ENCODE results near the gene GOT2.
"Not testable (repeated sequence)": the region's sequence is repeated elsewhere in the genome, so short reads cannot be mapped to it uniquely, and the experiment has no call there.

Gene GOT2

DNA sequence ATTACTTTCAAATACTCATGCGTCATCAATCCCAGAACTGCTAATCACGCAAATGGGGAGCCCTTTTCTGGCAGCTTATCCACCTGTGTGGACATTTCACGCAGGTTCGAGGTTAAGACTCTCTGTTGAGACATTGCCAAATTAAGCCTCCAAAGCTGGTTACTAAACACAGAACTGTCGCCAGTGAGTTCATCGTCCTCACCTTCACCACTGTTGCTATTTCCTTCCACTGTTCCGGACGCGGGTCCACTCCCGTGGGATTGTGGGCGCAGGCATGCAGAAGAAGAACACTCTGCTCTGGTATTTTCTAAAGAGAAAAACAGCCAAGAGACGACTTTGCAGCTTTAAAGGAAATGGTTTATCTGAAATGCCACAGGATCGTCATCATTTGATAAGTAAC lies 16.1 kb downstream of the GOT2 start:
- no peak for DNase-seq (ENCODE audit: low read depth, low spot score)

DNA sequence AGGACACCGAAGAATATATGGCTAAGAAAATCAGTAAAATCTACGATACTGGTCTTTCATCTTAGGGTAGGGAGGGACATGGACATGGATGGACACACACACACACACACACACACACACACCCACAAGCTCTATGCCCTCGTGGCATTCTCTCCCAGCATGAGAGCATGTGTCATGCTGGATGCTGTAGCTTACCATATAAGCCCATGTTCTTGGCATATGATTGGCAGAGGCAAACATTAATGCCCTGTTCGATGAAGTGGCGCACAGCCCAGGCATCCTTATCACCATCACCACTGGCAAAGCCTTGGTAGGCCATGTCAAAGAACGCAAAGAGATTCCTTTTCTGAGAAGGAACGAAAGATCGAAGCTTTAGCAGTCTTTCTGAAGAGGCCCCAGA lies 17.6 kb downstream of the GOT2 start:
- no peak for DNase-seq (ENCODE audit: low read depth, low spot score)

GRCh38 chr16:58713742-58714141 lies 20.4 kb downstream of the GOT2 start:
- DNase-seq (ENCODE audit: low read depth, low spot score), result no peak

DNA sequence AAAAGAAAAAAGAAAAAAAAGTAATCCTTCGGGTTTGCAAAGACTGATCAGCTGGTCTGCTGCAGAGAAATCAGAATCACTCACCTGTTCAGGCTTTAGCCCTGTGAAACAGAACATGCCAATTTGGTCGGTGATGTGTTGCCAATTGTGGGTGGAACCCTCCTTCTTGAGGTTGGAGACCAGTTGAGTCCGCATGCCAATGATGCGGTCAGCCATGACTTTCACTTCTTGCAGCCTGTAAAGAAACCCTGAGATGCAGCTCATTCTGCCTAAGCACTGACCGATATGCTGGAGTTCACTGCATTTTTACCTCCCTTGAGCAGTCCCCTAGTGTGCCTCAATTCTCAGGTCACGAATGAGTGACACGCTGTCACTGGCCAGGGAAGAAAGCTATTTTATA lies 24.8 kb downstream of the GOT2 start:
- no peak for DNase-seq (ENCODE audit: low read depth, low spot score)

GRCh38 chr16:58699151-58699550 lies 35.0 kb downstream of the GOT2 start:
- no peak for DNase-seq (ENCODE audit: low read depth, low spot score)

DNA sequence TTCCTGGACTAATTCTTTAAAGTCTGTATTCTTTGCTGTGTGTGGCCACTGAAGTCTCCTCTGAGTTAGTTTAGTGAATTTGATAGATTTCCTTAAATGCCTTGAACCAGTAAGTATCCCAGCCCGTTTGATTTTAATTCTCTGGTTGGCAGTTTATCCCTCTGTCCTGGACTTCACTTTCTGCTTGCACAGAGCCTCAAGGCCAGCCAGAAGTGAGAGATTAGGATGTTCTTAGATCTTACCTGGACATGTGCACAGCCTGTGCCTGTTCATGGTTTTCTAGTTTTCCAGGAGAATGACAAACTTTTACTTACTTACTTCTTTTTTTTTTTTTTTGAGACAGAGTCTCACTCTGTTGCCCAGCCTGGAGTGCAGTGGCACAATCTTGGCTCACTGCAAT lies 38.7 kb downstream of the GOT2 start:
- no peak for DNase-seq (ENCODE audit: low read depth, low spot score)

- DNase-seq (ENCODE audit: low read depth, low spot score), result no peak
These were observed 41.7 kb downstream of the GOT2 start for GRCh38 chr16:58692450-58692849.

DNA sequence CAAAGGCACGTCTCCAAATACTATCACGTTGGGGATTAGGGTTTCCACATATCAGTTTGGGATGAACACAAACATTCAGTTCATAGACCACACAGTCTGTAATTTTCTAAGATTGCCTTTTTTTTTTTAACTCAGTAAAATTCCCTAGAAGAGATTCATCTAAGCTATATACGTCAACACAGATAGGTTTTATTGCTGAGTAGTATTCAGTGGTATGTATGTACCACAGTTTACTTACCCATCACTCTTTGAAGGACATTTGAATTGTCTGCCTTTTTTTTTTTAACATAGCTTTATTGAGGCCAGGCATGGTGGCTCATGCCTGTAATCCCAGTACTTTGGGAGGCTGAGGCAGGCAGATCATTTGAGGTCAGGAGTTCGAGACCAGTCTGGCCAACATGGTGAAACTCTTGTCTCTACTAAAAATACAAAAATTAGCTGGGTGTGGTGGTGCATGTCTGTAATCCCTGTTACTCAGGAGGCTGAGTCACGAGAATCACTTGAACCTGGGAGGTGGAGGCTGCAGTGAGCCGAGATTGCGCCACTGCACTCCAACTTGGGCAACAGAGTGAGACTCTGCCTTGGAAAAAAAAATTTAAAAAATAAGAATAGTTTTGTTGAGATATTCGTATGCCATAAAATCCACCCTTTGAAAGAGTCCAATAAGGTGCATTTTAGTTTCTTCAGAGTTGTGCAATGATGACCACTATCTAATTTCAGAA lies 47.0 kb downstream of the GOT2 start:
- not testable (repeated sequence) for DNase-seq (ENCODE audit: low read depth, low spot score)

GRCh38 chr16:58685084-58685449 lies 49.0 kb downstream of the GOT2 start:
- DNase-seq (ENCODE audit: low read depth, low spot score), result no peak

GRCh38 chr16:58684354-58685083 lies 49.6 kb downstream of the GOT2 start, which contains the start of gene SLC38A7:
SLC38A7 (minus strand) TSS chr16:58684770; CDS start chr16:58680126, 4,644 bp downstream.
- DNase-seq (ENCODE audit: low read depth, low spot score), result peak; percentile 31

GRCh38 chr16:58684001-58684353 lies 50.1 kb downstream of the GOT2 start:
- no peak for DNase-seq (ENCODE audit: low read depth, low spot score)

DNA sequence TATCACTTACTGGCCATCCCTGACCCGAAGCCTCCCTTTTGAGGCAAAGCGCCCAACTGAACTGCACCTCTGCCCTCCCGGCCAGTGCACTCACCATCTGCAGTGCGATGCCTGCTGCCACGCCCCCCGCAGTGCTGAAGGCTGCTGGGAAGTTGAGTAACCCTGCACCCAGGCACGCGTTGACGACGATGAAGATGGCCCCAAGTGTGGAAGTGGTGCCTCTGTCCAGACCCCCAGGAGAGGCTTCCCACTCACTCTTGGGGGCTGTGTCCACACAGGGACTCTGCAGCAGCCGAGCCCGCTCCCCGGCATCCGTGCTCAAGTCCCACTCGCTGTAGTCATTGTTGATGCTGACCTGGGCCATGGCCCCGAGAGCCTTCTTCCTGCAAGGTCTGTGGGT lies 54.4 kb downstream of the GOT2 start:
- no peak for DNase-seq (ENCODE audit: low read depth, low spot score)

DNA sequence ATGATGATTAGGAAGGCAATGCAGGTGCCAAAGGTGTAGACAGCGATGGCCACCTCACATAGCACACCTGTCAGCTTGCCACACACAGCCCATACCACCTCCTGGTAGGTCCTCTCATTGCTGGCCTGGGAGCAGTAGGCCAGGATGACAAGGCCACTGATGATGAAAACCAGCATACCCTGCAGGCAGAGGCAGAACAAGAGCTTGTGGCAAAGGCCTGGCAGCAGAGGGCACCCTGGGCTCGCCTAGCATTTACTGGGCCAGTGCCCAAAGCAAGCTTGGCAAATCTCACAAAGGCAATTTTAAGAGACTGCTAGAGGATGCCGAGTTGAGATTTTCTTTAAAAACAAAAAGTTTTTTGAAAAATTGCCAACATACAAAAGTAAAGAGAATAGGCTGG lies 55.4 kb downstream of the GOT2 start:
- no peak for DNase-seq (ENCODE audit: low read depth, low spot score)

GRCh38 chr16:58678269-58678668 lies 55.8 kb downstream of the GOT2 start:
- no peak for DNase-seq (ENCODE audit: low read depth, low spot score)

DNA sequence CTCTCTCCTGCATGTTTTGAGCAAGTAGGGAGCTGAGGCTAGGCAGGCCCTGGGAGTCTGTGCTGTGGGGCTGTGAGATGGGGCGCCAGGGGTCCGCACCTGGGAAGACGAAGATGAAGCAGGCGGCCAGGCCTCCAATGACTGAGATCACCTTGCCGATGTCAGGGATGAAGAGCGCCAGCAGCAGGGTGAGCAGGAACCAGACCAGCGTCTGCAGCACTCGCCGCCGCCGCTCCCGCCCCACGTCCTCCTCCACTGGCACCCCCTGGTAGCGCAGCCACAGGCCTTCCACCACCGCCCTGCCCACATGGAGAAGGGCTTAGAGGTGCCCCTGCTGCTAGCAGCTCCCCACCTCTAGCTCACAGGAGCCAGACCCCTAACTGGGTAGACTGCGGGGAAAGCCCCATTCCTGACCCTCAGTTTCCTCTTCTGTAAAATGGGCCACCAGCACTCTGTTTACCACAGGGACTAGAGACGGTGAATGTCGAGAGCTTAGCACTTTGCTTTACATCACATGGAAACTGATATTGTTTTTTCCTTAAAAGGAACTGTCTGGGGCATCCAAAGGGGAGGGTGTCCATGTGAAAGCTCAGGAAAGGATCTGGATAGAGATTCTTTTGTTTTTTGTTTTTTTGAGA lies 63.1 kb downstream of the GOT2 start:
- no peak for DNase-seq (ENCODE audit: low read depth, low spot score)

- no peak for DNase-seq (ENCODE audit: low read depth, low spot score)
These were observed 63.9 kb downstream of the GOT2 start for GRCh38 chr16:58670177-58670576.

- no peak for DNase-seq (ENCODE audit: low read depth, low spot score)
These were observed 68.9 kb downstream of the GOT2 start for GRCh38 chr16:58665200-58665599.

GRCh38 chr16:58661199-58661830 lies 72.8 kb downstream of the GOT2 start:
- peak; percentile 48 for DNase-seq (ENCODE audit: low read depth, low spot score)

DNA sequence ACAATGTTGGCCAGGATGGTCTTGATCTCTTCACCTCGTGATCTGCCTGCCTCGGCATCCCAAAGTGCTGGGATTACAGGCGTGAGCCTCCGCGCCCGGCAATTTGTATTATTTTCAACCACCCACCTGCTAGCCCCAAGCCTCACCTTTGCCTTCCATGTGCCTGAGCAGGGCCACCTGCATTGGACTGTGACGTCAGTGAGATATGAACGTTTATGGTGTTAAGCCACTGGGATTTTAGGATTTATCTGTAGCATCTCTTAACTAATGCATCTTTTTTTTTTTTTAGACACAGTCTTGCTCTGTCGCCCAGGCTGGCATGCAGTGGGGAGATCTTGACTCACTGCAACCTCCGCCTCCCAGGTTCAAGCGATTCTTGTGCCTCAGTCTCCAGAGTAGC lies 74.2 kb downstream of the GOT2 start:
- not testable (repeated sequence) for DNase-seq (ENCODE audit: low read depth, low spot score)

- DNase-seq (ENCODE audit: low read depth, low spot score), result no peak
These were observed 75.3 kb downstream of the GOT2 start for GRCh38 chr16:58658796-58659211.

Data from brain pericyte (primary cell).